Neural crest cell (in vitro differentiated cells): ENCODE measurements around the gene GARNL3. TPM values are rescaled to one million over a fixed set of nuclear protein-coding genes. Genes with fewer than 3 reads are reported as not detected.
A peak's percentile ranks its signal among the peaks of the same experiment; 100 is the strongest.

ENCODE experiments used
- DNase-seq: peaks from one replicate; pipeline ENCODE4 v3.0.0; 2021; ENCODE audit warnings: low read depth, mixed read lengths, low spot score
- H3K27ac Mint-ChIP-seq: one replicate; pipeline ENCODE4 v1.8.0; 2021; ENCODE audit warnings: mild to moderate bottlenecking, mixed read lengths; ENCODE audit not compliant: unreplicated experiment
- H3K27me3 Mint-ChIP-seq: 2 replicates; pipeline ENCODE4 v1.8.0; 2021; ENCODE audit warnings: low read depth, mild to moderate bottlenecking, mixed read lengths
- H3K36me3 Mint-ChIP-seq: 2 replicates; pipeline ENCODE4 v1.8.0; 2021; ENCODE audit warnings: low read depth, mild to moderate bottlenecking, mixed read lengths
- H3K4me1 Mint-ChIP-seq: 2 replicates; pipeline ENCODE4 v1.8.0; 2021; ENCODE audit warnings: mixed read lengths
- H3K4me3 Mint-ChIP-seq: one replicate; pipeline ENCODE4 v1.8.0; 2021; ENCODE audit warnings: mild to moderate bottlenecking, mixed read lengths
- H3K9me3 Mint-ChIP-seq: 2 replicates; pipeline ENCODE4 v1.8.0; 2021; ENCODE audit warnings: mixed read lengths
- CTCF ChIP-seq: fragments of 200-600 bp; sonication (generic); conservative IDR thresholded peaks from 2 replicates; pipeline ENCODE4 v1.5.0; 2021; ENCODE audit warnings: antibody characterized with exemption, mild to moderate bottlenecking
- total RNA-seq: library from RNA; stranded (reverse); gene quantifications from 2 replicates; pipeline ENCODE4 v1.2.1, GENCODE V29; 2021

Gene GARNL3
- total RNA-seq, 1 donor from 2014 or later = 10.3 TPM

- H3K27me3 Mint-ChIP-seq = no peaks in the 10 kb centered on the region
- H3K27ac Mint-ChIP-seq = no peak overlapping the region
- H3K36me3 Mint-ChIP-seq = peaks cover 25% of the 10 kb centered on the region
- no peak for DNase-seq
- no peak overlapping the region for H3K4me3 Mint-ChIP-seq
- H3K9me3 Mint-ChIP-seq = no peaks in the 10 kb centered on the region
- H3K4me1 Mint-ChIP-seq = peaks cover 11% of the 10 kb centered on the region
- no peak for TF ChIP-seq CTCF
Measured at GRCh38 chr9:127430415-127430814, 165.8 kb downstream of the GARNL3 start.

GRCh38 chr9:127437497-127438264 is 173.1 kb downstream of the GARNL3 start:
- peak; percentile 24 for TF ChIP-seq CTCF
- no peak overlapping the region for H3K4me3 Mint-ChIP-seq
- no peak for DNase-seq
- H3K27me3 Mint-ChIP-seq = no peaks in the 10 kb centered on the region
- H3K4me1 Mint-ChIP-seq = no peaks in the 10 kb centered on the region
- peaks cover 31% of the 10 kb centered on the region for H3K36me3 Mint-ChIP-seq
- H3K27ac Mint-ChIP-seq = no peak overlapping the region
- H3K9me3 Mint-ChIP-seq = no peaks in the 10 kb centered on the region

DNA sequence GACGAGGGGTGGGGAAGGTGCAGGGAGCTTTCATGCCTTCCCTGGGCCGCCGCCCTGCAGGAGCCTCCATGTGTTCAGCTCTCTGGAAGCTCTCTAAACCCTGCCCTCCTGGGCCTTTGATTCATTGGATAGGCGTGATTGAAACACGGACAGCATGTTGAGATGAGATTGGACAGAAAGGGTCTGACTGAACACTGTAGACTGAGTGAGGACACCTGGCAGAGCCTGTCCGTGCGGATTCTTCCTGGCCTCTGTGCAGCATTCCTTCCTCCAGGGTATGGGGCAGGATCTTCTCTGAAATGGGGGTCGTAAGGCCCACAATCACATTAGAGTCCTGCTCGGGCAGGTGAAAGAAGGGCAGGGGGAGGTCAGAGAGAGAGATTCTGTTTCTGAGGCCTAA is 173.8 kb downstream of the GARNL3 start:
- Mint-ChIP-seq H3K27ac (no peak overlapping the region), H3K9me3 (no peaks in the 10 kb centered on the region), H3K4me1 (no peaks in the 10 kb centered on the region), H3K4me3 (no peak overlapping the region), H3K36me3 (peaks cover 31% of the 10 kb centered on the region), H3K27me3 (no peaks in the 10 kb centered on the region)
- DNase-seq = no peak
- TF ChIP-seq CTCF = no peak

Other genes with a start within 250 kb of the GARNL3 start
- 17.9 and 19.2 TPM in 2 replicates for gene ANGPTL2, start 142.1 kb upstream of the GARNL3 start, total RNA-seq
- 31.0 and 37.2 TPM in 2 replicates for gene SLC2A8, start 132.4 kb downstream of the GARNL3 start, total RNA-seq
- gene ZNF79, start 159.6 kb downstream of the GARNL3 start, total RNA-seq = 13.2 TPM in 2 replicates
- 1,131 and 1,237 TPM in 2 replicates for gene RPL12, start 186.6 kb downstream of the GARNL3 start, total RNA-seq
- 17.3 and 21.5 TPM in 2 replicates for gene LRSAM1, start 186.7 kb downstream of the GARNL3 start, total RNA-seq